GM12878 (cell line): ENCODE measurements around the gene GZF1. TPM values are rescaled to one million over a fixed set of nuclear protein-coding genes. Genes with fewer than 3 reads are reported as not detected.
A peak's percentile ranks its signal among the peaks of the same experiment; 100 is the strongest.

Experiments used
- ASH2L ChIP-seq: fragments of 300-600, 200-600 bp; sonication (generic); IDR thresholded peaks from 2 replicates; pipeline ENCODE4 v1.6.1; 2017; ENCODE audit warnings: low read depth, mild to moderate bottlenecking, borderline replicate concordance
- ATF7 ChIP-seq: fragments of 450-650 bp; IDR thresholded peaks from 2 replicates; pipeline ENCODE4 v1.6.1; 2016; ENCODE audit warnings: low read depth, mild to moderate bottlenecking
- BMI1 ChIP-seq: fragments of 450-650 bp; IDR thresholded peaks from 2 replicates; pipeline ENCODE4 v1.6.1; 2016; ENCODE audit warnings: mild to moderate bottlenecking, moderate library complexity, borderline replicate concordance
- CEBPZ ChIP-seq: fragments of 150-350 bp; IDR thresholded peaks from 2 replicates; pipeline ENCODE4 v1.6.1; 2016; ENCODE audit warnings: low read depth, low read length
- CREM ChIP-seq: IDR thresholded peaks from 2 replicates; pipeline ENCODE4 v1.6.1; 2014; ENCODE audit warnings: antibody characterized with exemption, low read depth
- E4F1 ChIP-seq: fragments of 450-650 bp; IDR thresholded peaks from 2 replicates; pipeline ENCODE4 v1.6.1; 2018; ENCODE audit warnings: borderline replicate concordance, mild to moderate bottlenecking; ENCODE audit not compliant: partially characterized antibody
- EGR1 ChIP-seq, 2 experiments: IDR thresholded peaks; 1 replicate in 1 of 2; 2 replicates in 1 of 2; pipeline ENCODE4 v1.6.1; 2011 to 2012; ENCODE audit warnings: low read depth in 2 of 2, low read length in 2 of 2, borderline replicate concordance in 1 of 2, mild to moderate bottlenecking in 1 of 2, moderate library complexity in 1 of 2
- EP300 ChIP-seq, 2 experiments: fragments of 150-350 bp in 1 of 2; IDR thresholded peaks; 2 replicates each; pipeline ENCODE4 v1.6.1; 2011 to 2012; ENCODE audit warnings: low read depth in 2 of 2, low read length in 2 of 2, borderline replicate concordance in 1 of 2, improper control_type of control experiment in 1 of 2, inconsistent platforms in 1 of 2; ENCODE audit not compliant: control insufficient read depth in 1 of 2
- ESRRA ChIP-seq: IDR thresholded peaks from 2 replicates; pipeline ENCODE4 v1.6.1; 2012; ENCODE audit warnings: mild to moderate bottlenecking, low read length, improper control_type of control experiment
- FOXK2 ChIP-seq: fragments of 450-650 bp; IDR thresholded peaks from 2 replicates; pipeline ENCODE4 v1.6.1; 2017; ENCODE audit warnings: mild to moderate bottlenecking, moderate library complexity
- HCFC1 ChIP-seq: fragments of 150-350 bp; IDR thresholded peaks from 2 replicates; pipeline ENCODE4 v1.6.1; 2014; ENCODE audit warnings: low read length
- LARP7 ChIP-seq: fragments of 450-650 bp; IDR thresholded peaks from 2 replicates; pipeline ENCODE4 v1.6.1; 2017; ENCODE audit warnings: mild to moderate bottlenecking
- MTA2 ChIP-seq: fragments of 450-650 bp; IDR thresholded peaks from 2 replicates; pipeline ENCODE4 v1.6.1; 2016; ENCODE audit warnings: low read depth, mild to moderate bottlenecking, moderate library complexity
- MYB ChIP-seq: fragments of 150-350 bp; IDR thresholded peaks from 2 replicates; pipeline ENCODE4 v1.6.1; 2014; ENCODE audit warnings: mild to moderate bottlenecking, low read depth, low read length, borderline replicate concordance
- NFYB ChIP-seq: IDR thresholded peaks from 2 replicates; pipeline ENCODE4 v1.6.1; 2011; ENCODE audit warnings: low read depth, mild to moderate bottlenecking, low read length, improper control_type of control experiment, moderate library complexity; ENCODE audit not compliant: insufficient read depth
- PAX5 ChIP-seq: IDR thresholded peaks from 2 replicates; pipeline ENCODE4 v1.6.1; 2011; ENCODE audit warnings: low read depth, low read length, borderline replicate concordance
- POLR2AphosphoS5 ChIP-seq: IDR thresholded peaks from 2 replicates; pipeline ENCODE4 v1.6.1; 2011; ENCODE audit warnings: mild to moderate bottlenecking, low read length, inconsistent platforms
- RELA ChIP-seq: fragments of 450-650 bp; IDR thresholded peaks from 2 replicates; pipeline ENCODE4 v1.8.0; 2014; ENCODE audit warnings: borderline replicate concordance; ENCODE audit not compliant: partially characterized antibody
- RELB ChIP-seq: fragments of 450-650 bp; IDR thresholded peaks from 2 replicates; pipeline ENCODE4 v1.6.1; 2017; ENCODE audit warnings: low read depth, mild to moderate bottlenecking, moderate library complexity
- TBL1XR1 ChIP-seq: IDR thresholded peaks from 2 replicates; pipeline ENCODE4 v1.6.1; 2012; ENCODE audit warnings: low read depth, low read length, improper control_type of control experiment
- ZNF24 ChIP-seq: fragments of 450-650 bp; IDR thresholded peaks from 2 replicates; pipeline ENCODE4 v1.6.1; 2017; ENCODE audit warnings: antibody characterized with exemption, mild to moderate bottlenecking
- ZSCAN29 ChIP-seq: fragments of 450-650 bp; IDR thresholded peaks from 2 replicates; pipeline ENCODE4 v1.6.1; 2017; ENCODE audit warnings: mild to moderate bottlenecking, moderate library complexity
- ZZZ3 ChIP-seq: IDR thresholded peaks from 2 replicates; pipeline ENCODE4 v1.6.1; 2011; ENCODE audit warnings: low read depth; ENCODE audit not compliant: control insufficient read depth, insufficient read length
- polyA plus RNA-seq, 11 experiments: library from polyadenylated mRNA; depleted of rRNA in 4 of 11; unstranded in 6 of 11; stranded (reverse) in 5 of 11; fragments of >200 nt; fragmentation: Nextera tagmentation in 4 of 11; fragmentation: Illumina TruSeq in 1 of 11; extraction: Ambion mirVana in 4 of 11; extraction: Trizol in 1 of 11; gene quantifications; 1 replicate in 1 of 11; 2 replicates in 10 of 11; pipeline versions ENCODE4 v1.2.1 to v1.2.3, GENCODE V29; 2011 to 2016; ENCODE audit warnings: inconsistent platforms in 2 of 11, missing spikeins in 2 of 11, low read depth in 1 of 11
- total RNA-seq, 4 experiments: library from RNA; depleted of rRNA in 3 of 4; stranded (reverse); fragments of >200 nt in 3 of 4; fragmentation: Illumina TruSeq in 1 of 4; extraction: Trizol in 1 of 4; gene quantifications; 2 replicates each; pipeline versions ENCODE4 v1.2.1 to v1.2.3, GENCODE V29; 2013 to 2021

Gene GZF1
- total and polyA plus RNA-seq, 10 of the 15 experiments (the other 5 are each of a cell fraction or from before 2014, with no cell fraction given): 2.2 to 19.5 (median 9.7) TPM

GRCh38 chr20:23361476-23362391 lies at the start of gene GZF1 (continued):
- TF ChIP-seq PAX5 (peak; percentile 57; the same call in 1 of the 2 replicates), EGR1 (IDR thresholded peaks at IDR 0.05; ENCODE audit: borderline replicate concordance in 1 of 2, low read depth in 2 of 2, low read length in 2 of 2) (peak in 1 of 2 experiments; percentile 47; a peak in 1 of 3 replicates), TBL1XR1 (0 out of 2 replicates have a peak, but pooled peaks have one; percentile 31), FOXK2 (peak; percentile 53), BMI1 (no peak), HCFC1 (peak; percentile 70), RELB (peak; percentile 48; the same call in 1 of the 2 replicates), POLR2AphosphoS5 (peak; percentile 90), MTA2 (no peak), CREM (peak; percentile 98), E4F1 (peak; percentile 93), ZNF24 (no peak), MYB (no peak), ZZZ3 (no peak), CEBPZ (no peak), LARP7 (peak; percentile 68), ATF7 (peak; percentile 92), ASH2L (no peak), ZSCAN29 (peak; percentile 83), EP300 (IDR thresholded peaks at IDR 0.05; ENCODE audit: borderline replicate concordance in 1 of 2, control insufficient read depth in 1 of 2, low read depth in 2 of 2, low read length in 2 of 2) (0 out of 4 replicates have a peak, but pooled peaks of 1 of the 2 experiments have one; percentile 42), ESRRA (no peak), NFYB (peak; percentile 67; the same call in 1 of the 2 replicates), RELA (peak; percentile 84)
